GM21526 (cell line): Measurements from ENCODE around the gene TMEM170B.
A peak's percentile ranks its signal among the peaks of the same experiment; 100 is the strongest.
"Not testable (repeated sequence)": the region's sequence is repeated elsewhere in the genome, so short reads cannot be mapped to it uniquely, and the experiment has no call there.

ENCODE experiments used
- ATAC-seq: cut with Tn5 transposase; IDR thresholded peaks from one replicate; pipeline ENCODE4 v1.9.1; 2021; ENCODE audit warnings: moderate library complexity; ENCODE audit not compliant: unreplicated experiment, low FRiP score

TMEM170B gene

DNA sequence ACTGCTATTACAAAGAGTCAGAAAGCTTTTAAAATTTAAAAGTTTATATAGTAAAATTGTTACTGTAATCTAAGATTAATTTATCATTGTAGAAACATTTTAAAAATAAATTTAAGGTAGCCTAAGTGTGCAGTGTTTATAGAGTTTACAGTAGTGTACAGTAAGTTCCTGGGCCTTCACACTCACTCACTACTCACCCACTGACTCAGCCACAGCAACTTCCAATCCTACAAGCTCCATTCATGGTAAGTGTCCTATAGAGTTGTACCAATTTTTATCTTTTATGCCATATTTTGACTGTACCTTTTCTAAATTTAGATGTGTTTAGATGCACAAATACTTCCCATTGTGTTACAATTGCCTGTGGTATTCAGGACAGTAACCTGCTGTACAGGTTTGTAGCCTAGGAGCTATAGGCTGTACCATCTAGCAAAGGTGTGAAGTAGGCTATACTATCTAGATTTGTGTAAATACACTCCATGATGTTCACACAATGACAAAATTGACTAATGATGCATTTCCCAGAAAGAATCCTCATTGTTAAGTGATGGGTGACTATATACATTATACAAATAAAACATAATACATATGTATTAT, 10.2 kb upstream of the TMEM170B start:
- no peak for ATAC-seq

DNA sequence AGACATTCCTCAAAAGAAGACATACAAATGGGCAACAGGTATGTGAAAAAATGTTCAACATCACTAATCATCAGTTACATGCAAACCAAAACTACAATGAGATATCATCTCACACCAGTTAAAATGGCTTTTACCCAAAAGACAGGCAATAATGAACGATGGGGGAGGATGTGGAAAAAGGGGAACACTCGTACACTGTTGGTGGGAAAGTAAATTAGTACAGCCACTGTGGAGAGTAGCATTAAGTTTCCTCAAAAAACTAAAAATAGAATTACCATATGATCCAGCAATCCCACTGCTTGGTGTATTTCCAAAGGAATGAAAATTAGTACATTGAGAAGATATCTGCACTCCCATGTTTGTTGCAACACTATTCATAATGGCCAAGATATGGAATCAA, 8.6 kb upstream of the TMEM170B start:
- ATAC-seq: no peak

DNA sequence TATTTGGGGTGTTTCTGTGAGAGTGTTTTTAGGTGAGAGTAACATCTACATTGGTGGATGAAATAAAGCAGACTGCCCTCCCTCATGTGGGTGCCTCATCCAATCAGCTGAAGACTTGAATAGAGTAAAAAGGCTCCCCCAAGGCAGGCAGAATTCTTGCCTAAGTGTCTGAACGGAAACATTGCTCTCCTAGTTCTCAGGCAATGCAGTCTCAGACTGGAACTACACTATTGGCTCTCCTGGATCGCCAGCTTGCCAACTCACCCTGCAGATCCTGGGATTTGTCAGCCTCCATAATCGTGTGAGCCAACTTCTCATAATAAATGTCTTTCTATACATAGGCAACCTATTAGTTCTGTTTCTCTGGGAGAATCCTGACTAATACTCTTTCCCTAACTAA, 5.5 kb upstream of the TMEM170B start:
- ATAC-seq: no peak

GRCh38 chr6:11534561-11534960, 3.0 kb upstream of the TMEM170B start:
- no peak for ATAC-seq

DNA sequence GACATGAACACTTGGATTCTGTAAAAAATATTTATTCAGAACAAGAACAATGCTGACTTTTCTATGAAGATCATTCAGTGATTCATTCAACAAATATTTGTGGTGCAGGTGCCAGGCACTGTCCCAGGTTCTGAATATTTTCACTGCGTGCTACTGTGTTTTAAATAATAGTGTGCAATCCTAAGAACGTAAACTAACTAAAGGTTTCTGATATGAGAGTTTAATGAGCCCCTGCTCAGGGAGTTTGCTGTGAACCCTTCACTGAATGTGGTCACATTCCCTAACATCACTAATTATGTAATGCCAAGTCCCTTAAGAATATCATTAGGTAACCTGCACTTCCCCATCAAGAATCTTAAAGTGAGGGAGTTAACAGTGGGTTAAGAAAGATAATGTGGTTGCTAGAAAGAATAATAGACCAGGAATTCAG, 1.7 kb upstream of the TMEM170B start:
- ATAC-seq: no peak

GRCh38 chr6:11536795-11537194, 754 bp upstream of the TMEM170B start:
- ATAC-seq: no peak

DNA sequence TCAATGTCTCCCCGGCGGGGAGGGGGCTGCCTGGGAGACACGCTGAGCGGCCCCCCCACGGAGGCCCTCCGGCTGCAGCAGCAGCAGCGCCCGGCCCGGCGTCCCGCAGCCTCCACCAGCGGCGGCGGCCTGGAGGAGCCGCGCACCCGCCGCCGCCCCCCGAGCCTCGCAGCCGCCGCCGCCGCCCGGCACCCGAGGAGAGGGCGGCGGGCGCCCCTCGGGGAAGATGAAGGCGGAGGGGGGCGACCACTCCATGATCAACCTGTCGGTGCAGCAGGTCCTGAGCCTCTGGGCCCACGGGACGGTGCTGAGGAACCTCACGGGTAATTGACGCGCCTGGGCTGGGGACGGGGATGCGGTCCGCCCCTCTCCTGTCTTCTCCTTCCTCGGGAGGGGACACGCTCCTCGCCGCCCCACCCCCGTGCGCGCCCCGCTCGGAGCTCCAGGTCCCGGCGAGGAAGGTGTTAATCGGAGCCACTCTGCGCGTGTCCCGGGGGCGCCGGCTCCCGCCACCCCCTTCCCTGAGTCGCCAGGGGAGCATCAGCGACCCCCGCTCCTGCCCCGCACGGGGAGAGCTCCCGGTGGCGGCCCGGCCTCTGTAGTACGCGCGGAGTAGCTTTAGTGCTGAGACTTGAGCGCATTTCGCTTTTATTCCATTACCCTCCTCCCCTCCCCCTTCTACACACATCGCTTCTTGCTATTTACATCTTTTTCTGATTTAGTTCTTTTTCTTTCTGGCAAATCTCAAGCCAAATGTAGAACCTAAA, 686 bp downstream of the TMEM170B start:
- ATAC-seq: peak; percentile 23

DNA sequence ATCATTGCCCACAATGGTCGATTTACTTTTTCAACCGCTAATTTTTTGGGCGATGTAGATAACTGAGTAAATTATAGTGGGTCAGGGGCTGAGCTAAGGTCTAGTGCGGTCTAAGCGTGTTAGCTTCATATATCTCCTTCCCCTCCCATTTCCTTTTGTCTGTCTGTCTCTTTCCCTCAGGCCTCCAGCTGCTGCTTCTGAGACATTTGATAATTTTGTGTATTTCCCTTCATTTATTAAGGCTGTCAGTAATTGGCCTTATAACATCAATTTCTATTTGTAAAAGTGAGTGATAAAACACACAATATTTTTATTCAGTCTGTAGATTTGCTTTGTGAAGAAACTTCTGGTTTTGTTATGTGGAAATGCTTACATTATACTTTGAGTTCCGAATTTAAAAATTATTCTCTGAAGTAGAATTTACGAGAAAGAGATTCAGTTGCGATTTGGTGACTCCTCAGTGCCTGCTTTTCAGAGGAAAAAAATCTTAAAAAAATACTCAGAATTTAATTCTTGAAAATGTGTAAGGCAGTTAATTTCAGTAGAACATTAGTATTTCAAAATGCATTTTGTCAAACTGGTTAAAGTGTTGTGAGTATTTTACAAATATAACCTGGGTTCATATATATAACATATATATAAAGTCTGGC, 1.4 kb downstream of the TMEM170B start:
- ATAC-seq: no peak

DNA sequence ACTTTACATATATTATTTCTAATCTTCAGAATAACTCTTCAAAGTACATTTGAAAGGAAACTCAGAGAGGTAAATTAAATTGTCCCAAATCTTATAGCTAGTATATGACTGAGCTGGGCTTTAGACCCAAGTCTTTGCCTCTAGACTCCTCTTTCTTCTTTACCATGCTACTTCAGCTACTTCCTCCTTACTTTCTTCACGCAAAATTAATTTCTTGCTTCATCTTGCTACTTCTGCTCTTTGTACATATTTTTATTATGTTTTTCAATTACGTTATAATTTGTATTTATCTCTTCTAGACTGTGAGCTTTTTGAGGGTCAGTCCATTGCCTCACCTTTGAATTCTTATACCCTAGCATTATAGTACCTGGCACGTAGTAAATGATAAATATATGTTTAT, 5.3 kb downstream of the TMEM170B start:
- no peak for ATAC-seq

GRCh38 chr6:11543919-11544518, 6.5 kb downstream of the TMEM170B start:
- ATAC-seq: no peak

- not testable (repeated sequence) for ATAC-seq
Observed at GRCh38 chr6:11547846-11548245, 10.3 kb downstream of the TMEM170B start.

- ATAC-seq: not testable (repeated sequence)
Observed at GRCh38 chr6:11548578-11548977, 11.0 kb downstream of the TMEM170B start.

- no peak for ATAC-seq
Observed at GRCh38 chr6:11551053-11551452, 13.5 kb downstream of the TMEM170B start.

DNA sequence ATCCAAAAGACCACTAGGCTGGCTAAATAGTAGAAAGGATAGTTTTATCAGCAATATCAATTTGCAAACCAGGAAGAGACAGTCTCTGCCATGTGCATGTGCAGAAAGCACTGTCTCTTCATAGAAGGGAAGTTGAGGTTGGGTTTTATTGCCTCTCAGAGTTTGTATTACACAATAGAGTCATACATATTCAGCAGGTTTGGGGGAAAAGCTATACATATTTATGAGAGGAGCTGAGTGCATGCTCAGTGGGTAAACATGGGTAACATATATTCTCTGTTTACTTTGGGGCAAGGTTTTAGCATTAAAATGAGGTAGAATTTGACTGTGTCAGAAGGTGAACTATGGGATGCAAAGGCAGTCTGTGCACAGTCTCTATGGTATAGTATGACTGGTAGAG, 14.9 kb downstream of the TMEM170B start:
- no peak for ATAC-seq

- ATAC-seq: no peak
Observed at GRCh38 chr6:11553824-11554223, 16.3 kb downstream of the TMEM170B start.

DNA sequence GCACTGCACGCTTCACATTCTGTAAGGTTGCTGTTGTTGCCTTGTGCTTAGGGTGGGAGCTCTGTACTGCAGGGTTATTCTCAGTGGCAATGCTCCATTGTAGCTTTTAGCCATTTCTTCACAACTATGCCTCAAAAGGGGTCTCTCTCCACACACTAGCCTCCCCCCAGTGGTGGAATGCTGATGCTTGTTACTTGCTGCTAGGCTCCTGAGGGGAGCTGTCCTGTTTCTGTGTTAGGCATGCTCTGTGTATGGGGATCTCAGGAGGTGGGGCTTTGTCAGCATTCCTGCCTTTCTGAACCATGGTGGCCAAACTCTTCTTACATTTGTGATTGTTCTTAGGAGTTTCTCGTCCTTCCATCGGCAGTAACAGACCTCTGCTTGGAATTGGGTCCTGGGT, 18.8 kb downstream of the TMEM170B start:
- no peak for ATAC-seq

- ATAC-seq: no peak
Observed at GRCh38 chr6:11563793-11564192, 26.2 kb downstream of the TMEM170B start.

- no peak for ATAC-seq
Observed at GRCh38 chr6:11566609-11567008, 29.1 kb downstream of the TMEM170B start.

- no peak for ATAC-seq
Observed at GRCh38 chr6:11571073-11571472, 33.5 kb downstream of the TMEM170B start.

DNA sequence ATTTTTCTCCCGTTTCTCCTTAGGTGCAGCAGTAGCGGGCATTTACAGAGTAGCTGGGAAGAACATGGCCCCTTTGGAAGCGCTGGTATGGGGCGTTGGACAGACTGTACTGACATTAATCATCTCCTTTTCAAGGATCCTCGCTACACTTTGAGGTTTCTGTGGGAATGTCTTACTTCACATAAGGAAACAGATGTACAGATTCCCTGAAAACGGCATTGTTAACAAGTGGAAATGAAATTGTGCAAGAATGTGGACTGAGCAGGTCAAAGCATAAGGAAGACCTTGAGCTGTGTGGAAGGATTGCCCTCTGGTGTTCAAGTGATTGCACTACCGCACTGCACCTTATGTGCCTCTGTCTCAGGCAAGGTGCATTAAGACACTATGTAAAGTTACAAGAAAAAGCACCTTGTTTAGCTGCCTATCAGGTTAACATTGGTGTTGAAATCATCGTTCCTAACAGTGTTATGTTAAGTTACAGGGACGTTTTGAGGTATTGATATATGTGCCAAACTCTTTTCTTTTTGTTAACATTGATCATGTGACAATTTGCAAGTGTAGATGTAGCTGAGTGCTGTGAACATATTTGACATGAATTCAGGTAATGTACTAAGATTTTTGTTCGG, 38.0 kb downstream of the TMEM170B start:
- peak; percentile 89 for ATAC-seq
